ENCODE data around the gene OXA1L. TPM values are rescaled to one million over a fixed set of nuclear protein-coding genes. Genes with fewer than 3 reads are reported as not detected.

The OXA1L gene
- total and polyA plus RNA-seq, 2 of the 13 experiments (the other 11 are each of a cell fraction or from before 2014, with no cell fraction given): 230 to 589 TPM

DNA sequence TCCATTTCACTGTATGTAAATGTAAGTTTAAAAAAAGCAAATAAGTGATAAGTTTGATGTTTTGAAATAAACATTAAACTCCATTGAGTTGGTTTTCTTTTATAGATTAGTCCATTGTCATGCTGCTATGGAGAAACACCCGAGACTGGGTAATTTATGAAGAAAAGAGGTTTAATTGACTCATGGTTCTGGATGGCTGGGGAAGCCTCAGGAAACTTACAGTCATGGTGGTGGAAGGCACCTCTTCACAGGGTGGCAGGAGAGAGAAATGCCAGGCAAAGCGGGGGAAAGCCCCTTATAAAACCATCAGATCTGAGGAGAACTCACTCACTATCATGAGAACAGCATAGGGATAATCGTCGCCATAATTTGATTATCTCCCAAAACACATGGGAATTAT is 48.4 kb upstream of the OXA1L start:
- 32% methylated on average over 4 of the region's 4 CpGs for WGBS (ENCODE audit: low lambda C conversion rate)

More for the DNA sequence above, 48.4 kb upstream of the OXA1L start:
- Histone ChIP-seq H3K27ac (ENCODE audit: extremely low read length, insufficient read depth, low read length) (no peak overlapping the region), H3K9ac (ENCODE audit: insufficient read depth, low read depth, low read length) (no peak overlapping the region), H3K27me3 (ENCODE audit: control insufficient read depth in 1 of 2, insufficient read depth in 2 of 2, low read length in 2 of 2) (peaks cover 0 to 3% of the 10 kb centered on the region in 2 experiments; a peak in 1 of 5 replicates), H4K20me1 (ENCODE audit: insufficient read depth, low read length) (no peaks in the 10 kb centered on the region), H3K9me3 (ENCODE audit: low read length) (peaks cover 6% of the 10 kb centered on the region; the same call in 1 of the 2 replicates), H3K4me3 (replicated peaks in 1 of 3; ENCODE audit: insufficient read depth in 1 of 3, low read depth in 2 of 3, low read length in 3 of 3) (no peak overlapping the region), H3K4me1 (ENCODE audit: insufficient read depth, low read length) (peaks cover 7% of the 10 kb centered on the region), H3K79me2 (ENCODE audit: insufficient read depth, low read length) (no peaks in the 10 kb centered on the region), H3K36me3 (replicated peaks in 1 of 2; ENCODE audit: control insufficient read depth in 1 of 2, insufficient read depth in 2 of 2, low read length in 2 of 2) (no peaks in the 10 kb centered on the region), H3K4me2 (ENCODE audit: low read depth, low read length) (no peak overlapping the region), H2AFZ (ENCODE audit: low read length) (no peak overlapping the region)
- intact Hi-C loops (cut with micrococcal nuclease; ENCODE audit: unreplicated experiment): no loop called here
- TF ChIP-seq ZNF230 (CRISPR knock-in tag; IDR thresholded peaks at IDR 0.05): no peak
- TF ChIP-seq ZBTB7B (CRISPR knock-in tag; IDR thresholded peaks at IDR 0.05): no peak
- TF ChIP-seq CEBPZ (IDR thresholded peaks at IDR 0.05; ENCODE audit: low read length): no peak
- no peak for TF ChIP-seq ZNF367 (CRISPR knock-in tag; IDR thresholded peaks at IDR 0.05; ENCODE audit: borderline replicate concordance)
- no peak for ATAC-seq
- in situ Hi-C loops (cut with HindIII; ENCODE audit: extremely low pct_ligation_motif_present, low pct_unique_long_range_greater_than_20kb): no loop called here
- ChIA-PET CTCF (ENCODE audit: low intra/inter-chr PET ratio, low total read pairs) (no interaction called here), POLR2A (no interaction called here)
- no TSS peak for BruUV-seq (replicated peaks)
- DNase-seq (ENCODE audit: low spot score): no peak
- FAIRE-seq: no peak

All from HepG2 (cell line).